T-cell (primary cell): ENCODE measurements around the gene TAF11. TPM values are rescaled to one million over a fixed set of nuclear protein-coding genes. Genes with fewer than 3 reads are reported as not detected.
"Not testable (repeated sequence)": the region's sequence is repeated elsewhere in the genome, so short reads cannot be mapped to it uniquely, and the experiment has no call there.

Experiments used
- ATAC-seq, 4 experiments: fragments of 200-7000 bp in 3 of 4; fragments of 150-1000 bp in 1 of 4; cut with Tn5 transposase; replicated peaks in 1 of 4; 1 replicate in 3 of 4; 2 replicates in 1 of 4; pipeline ENCODE4 v1.10.0; 2021; ENCODE audit warnings: moderate library complexity in 3 of 4, mild to moderate bottlenecking in 2 of 4, moderate number of reproducible peaks in 1 of 4
- CTCF ChIA-PET, 2 donors: fragments of 300-600 bp; sonication (Branson Sonifier 250); formaldehyde crosslinking; loops; one replicate each; lab custom pipeline; 2022; ENCODE audit warnings: antibody characterized with exemption in 2 of 2; lab: Charles Lee
- POLR2A ChIA-PET, 2 donors: fragments of 300-600 bp; sonication (Branson Sonifier 250); formaldehyde crosslinking; loops; one replicate each; lab custom pipeline; 2022; ENCODE audit warnings: antibody characterized with exemption in 2 of 2; lab: Charles Lee
- DNase-seq, 35 experiments: peaks; one replicate each; pipeline versions ENCODE4 v3.0.0 to v3.0.0-alpha.2; 2013 to 2023
- H3K27ac ChIP-seq: one replicate; pipeline ENCODE4 v1.5.1; 2013; ENCODE audit warnings: low read length
- H3K27me3 ChIP-seq, 2 experiments: replicated peaks in 1 of 2; 1 replicate in 1 of 2; 2 replicates in 1 of 2; pipeline versions ENCODE4 v1.6.1 to v1.7.0; 2013; ENCODE audit warnings: low read length in 1 of 2, mixed read lengths in 1 of 2; ENCODE audit not compliant: control insufficient read depth in 2 of 2, insufficient read depth in 2 of 2; ENCODE audit errors: extremely low read depth in 1 of 2
- H3K36me3 ChIP-seq, 2 donors: 1 replicate in 1 of 2; 2 replicates in 1 of 2; pipeline versions ENCODE4 v1.6.1 to v1.7.0; 2013; ENCODE audit warnings: low read length in 1 of 2; ENCODE audit not compliant: control insufficient read depth in 2 of 2, insufficient read depth in 1 of 2; ENCODE audit errors: extremely low read depth in 1 of 2
- H3K4me1 ChIP-seq, 2 experiments: 1 replicate in 1 of 2; 2 replicates in 1 of 2; pipeline versions ENCODE4 v1.6.1 to v1.7.0; 2013; ENCODE audit warnings: low read length in 2 of 2, mixed read lengths in 1 of 2; ENCODE audit not compliant: insufficient read depth in 2 of 2, control insufficient read depth in 1 of 2; ENCODE audit errors: extremely low read depth in 1 of 2
- H3K4me3 ChIP-seq, 2 donors: 1 replicate in 1 of 2; 2 replicates in 1 of 2; pipeline versions ENCODE4 v1.5.1 to v1.7.0; 2013; ENCODE audit warnings: mild to moderate bottlenecking in 2 of 2, low read length in 1 of 2, moderate library complexity in 1 of 2; ENCODE audit not compliant: control insufficient read depth in 1 of 2; ENCODE audit errors: extremely low read depth in 1 of 2
- H3K9me3 ChIP-seq: 2 replicates; pipeline ENCODE4 v1.7.0; 2013
- H3K27ac Mint-ChIP-seq, 2 donors: one replicate each; pipeline ENCODE4 v1.8.0; 2020 to 2021; ENCODE audit warnings: mild to moderate bottlenecking in 2 of 2, mixed read lengths in 2 of 2
- H3K27me3 Mint-ChIP-seq, 2 donors: one replicate each; pipeline ENCODE4 v1.8.0; 2021 to 2022; ENCODE audit warnings: mixed read lengths in 2 of 2
- H3K36me3 Mint-ChIP-seq: one replicate; pipeline ENCODE4 v1.8.0; 2021; ENCODE audit warnings: mixed read lengths
- H3K4me1 Mint-ChIP-seq, 3 donors: one replicate each; pipeline ENCODE4 v1.8.0; 2020 to 2022; ENCODE audit warnings: mixed read lengths in 3 of 3, mild to moderate bottlenecking in 1 of 3
- H3K4me3 Mint-ChIP-seq, 3 donors: one replicate each; pipeline ENCODE4 v1.8.0; 2020 to 2022; ENCODE audit warnings: mild to moderate bottlenecking in 3 of 3, mixed read lengths in 3 of 3, moderate library complexity in 3 of 3
- H3K9me3 Mint-ChIP-seq, 3 donors: one replicate each; pipeline ENCODE4 v1.8.0; 2020 to 2022; ENCODE audit warnings: mixed read lengths in 3 of 3
- WGBS: methylation state at CpG from one replicate; pipeline ENCODE4 v1.1.5; 2013; ENCODE audit warnings: missing lambda C conversion rate; ENCODE audit not compliant: insufficient coverage; 5-methylcytosine and 5-hydroxymethylcytosine counted together
- total RNA-seq, 35 experiments: library from RNA in 6 of 35; stranded (reverse) in 6 of 35; fragments of 120-200 nt in 1 of 35; gene quantifications; one replicate each; pipeline versions ENCODE4 v1.2.1 to v1.2.4 and lab custom pipeline; 2013 to 2026

TAF11 gene, protein sequence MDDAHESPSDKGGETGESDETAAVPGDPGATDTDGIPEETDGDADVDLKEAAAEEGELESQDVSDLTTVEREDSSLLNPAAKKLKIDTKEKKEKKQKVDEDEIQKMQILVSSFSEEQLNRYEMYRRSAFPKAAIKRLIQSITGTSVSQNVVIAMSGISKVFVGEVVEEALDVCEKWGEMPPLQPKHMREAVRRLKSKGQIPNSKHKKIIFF
- 10 to 100 TPM; 22.7 to 35.1 (median 25.7) TPM for total RNA-seq
- 30.3 TPM for total RNA-seq (2013)
- total RNA-seq (lab: John Stamatoyannopoulos, UW) = 43.4 to 101 (median 76.9) reads per million in 29 experiments

DNA sequence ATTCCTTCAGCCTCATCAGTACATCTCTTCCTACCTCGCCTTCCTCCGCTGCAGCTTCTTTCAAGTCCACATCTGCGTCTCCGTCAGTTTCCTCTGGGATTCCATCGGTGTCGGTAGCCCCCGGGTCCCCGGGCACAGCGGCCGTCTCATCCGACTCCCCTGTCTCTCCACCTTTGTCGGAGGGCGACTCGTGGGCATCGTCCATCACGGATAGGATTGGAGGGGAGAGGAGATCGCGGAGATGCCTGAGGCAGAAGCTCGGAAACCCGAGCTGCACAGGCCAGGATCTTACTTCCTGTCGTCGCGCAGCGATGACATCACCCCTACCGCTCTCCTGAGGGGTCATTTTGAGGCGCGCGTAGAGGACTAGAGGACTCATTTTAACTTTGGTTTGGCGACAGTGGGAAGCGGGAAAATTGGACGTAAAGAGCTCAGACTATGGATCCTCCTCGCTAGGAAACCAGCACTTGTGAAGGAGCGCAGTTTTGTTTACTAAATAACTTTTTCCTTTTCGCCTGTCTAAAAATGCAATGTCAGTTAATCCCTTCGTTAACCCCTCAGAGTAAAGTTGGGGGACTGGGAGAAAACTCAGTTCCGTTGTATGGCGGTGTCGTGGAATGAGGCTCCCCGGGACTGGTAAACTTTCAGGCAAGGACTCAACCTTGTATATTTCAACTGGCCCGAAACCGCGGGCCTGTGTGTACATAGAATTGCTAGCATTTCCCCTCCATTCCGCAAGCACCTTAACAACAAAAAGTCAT, at the start of gene TAF11:
Gene TAF11 (minus strand): TSS at position 290 of the 761 bp plus-strand sequence. CDS start 85 bp downstream, at position 205.
- Mint-ChIP-seq H3K9me3 (peaks cover 0 to 5% (median 0%) of the 10 kb centered on the region in 3 donors), H3K4me3 (peak within 1 kb of the TSS; percentile 98 to 100 (median 99)), H3K27ac (peak within 1 kb of the TSS; percentile 98 to 99), H3K4me1 (peaks cover 60 to 80% (median 64%) of the 10 kb centered on the region in 3 donors), H3K27me3 (no peaks in the 10 kb centered on the region), H3K36me3 (peaks cover 15% of the 10 kb centered on the region)
- Histone ChIP-seq H3K27me3 (no peaks in the 10 kb centered on the region), H3K9me3 (no peaks in the 10 kb centered on the region), H3K4me3 (peak within 1 kb of the TSS; percentile 79 to 95), H3K27ac (peak within 1 kb of the TSS; percentile 96), H3K36me3 (peaks cover 2 to 14% of the 10 kb centered on the region in 2 donors), H3K4me1 (peaks cover 8 to 29% of the 10 kb centered on the region in 2 experiments)
- ATAC-seq (peak; percentile 69 to 73 (median 72)), DNase-seq (peak; percentile 76 to 96 (median 89))
- WGBS = 0% methylated on average over 20 of the region's 43 CpGs
- ChIA-PET POLR2A (interaction anchor here (0.6 to 1.9 kb wide), 7 partner anchors 13 to 1916 kb away, joined by 3 to 5 read pairs (median 4); partner anchors contain the start of genes HMGA1 (in 1 of the 2) and SNRPC (in 1 of the 2)), CTCF (interaction anchor here in 1 of 2 donors (0.8 to 0.9 kb wide), 2 partner anchors 9 to 462 kb away, joined by 3 read pairs; partner anchors contain the start of gene RPS10)

DNA sequence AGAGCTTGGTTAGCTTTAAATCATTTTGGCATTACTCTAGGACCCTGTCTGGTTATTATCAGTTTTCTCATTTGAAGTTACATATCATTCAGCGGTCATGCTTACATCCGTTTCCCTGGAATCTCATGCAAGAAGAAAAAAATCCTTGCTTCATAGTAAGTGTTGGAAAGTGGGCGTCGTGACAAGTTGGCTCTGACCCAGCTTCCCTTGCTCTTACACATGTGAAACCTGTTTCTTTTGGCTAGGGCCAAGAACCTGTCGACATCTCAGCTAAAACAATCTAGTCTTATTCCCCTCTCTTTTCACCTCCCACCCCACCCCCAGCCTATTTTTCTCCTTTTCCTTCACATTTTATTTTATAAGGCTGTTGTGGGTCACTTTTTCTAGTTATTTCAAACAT, 46.7 kb upstream of the TAF11 start:
- Mint-ChIP-seq H3K4me3 (no peak overlapping the region), H3K36me3 (peaks cover 5% of the 10 kb centered on the region), H3K27me3 (no peaks in the 10 kb centered on the region), H3K4me1 (peaks cover 0 to 10% (median 6%) of the 10 kb centered on the region in 3 donors), H3K27ac (no peak overlapping the region), H3K9me3 (no peaks in the 10 kb centered on the region)
- Histone ChIP-seq H3K9me3 (no peaks in the 10 kb centered on the region), H3K36me3 (no peaks in the 10 kb centered on the region), H3K27me3 (no peaks in the 10 kb centered on the region), H3K27ac (no peak overlapping the region), H3K4me3 (no peak overlapping the region), H3K4me1 (no peaks in the 10 kb centered on the region)
- ChIA-PET CTCF (no interaction called here), POLR2A (no interaction called here)
- DNase-seq (no peak), ATAC-seq (no peak)
- WGBS = no CpG with 5 or more reads among the region's 5 CpGs

DNA sequence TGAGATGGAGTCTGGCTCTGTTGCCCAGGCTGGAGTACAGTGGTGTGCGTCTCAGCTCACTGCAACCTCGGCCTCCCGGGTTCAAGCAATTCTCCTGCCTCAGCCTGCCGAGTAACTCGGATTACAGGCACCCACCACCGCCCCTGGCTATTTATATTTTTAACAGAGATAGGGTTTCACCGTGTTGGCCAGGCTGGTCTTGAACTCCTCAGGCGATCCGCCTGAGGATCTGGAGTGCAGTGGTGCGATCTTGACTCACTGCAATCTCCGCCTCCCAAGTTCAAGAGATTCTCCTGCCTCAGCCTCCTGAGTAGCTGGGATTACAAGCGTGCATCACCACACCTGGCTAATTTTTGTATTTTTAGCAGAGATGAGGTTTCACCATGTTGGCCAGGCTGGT, 44.4 kb upstream of the TAF11 start:
- H3K4me3 ChIP-seq, H3K27me3 ChIP-seq, H3K4me1 ChIP-seq, H3K36me3 ChIP-seq, H3K4me3 Mint-ChIP-seq, ATAC-seq, POLR2A ChIA-PET, H3K9me3 ChIP-seq, H3K36me3 Mint-ChIP-seq, H3K9me3 Mint-ChIP-seq, H3K27me3 Mint-ChIP-seq, CTCF ChIA-PET, H3K27ac ChIP-seq, H3K27ac Mint-ChIP-seq, DNase-seq: not testable (repeated sequence)
- 98% methylated on average over 10 of the region's 12 CpGs for WGBS
- peaks cover 3 to 16% (median 8%) of the 10 kb centered on the region in 3 donors for H3K4me1 Mint-ChIP-seq

DNA sequence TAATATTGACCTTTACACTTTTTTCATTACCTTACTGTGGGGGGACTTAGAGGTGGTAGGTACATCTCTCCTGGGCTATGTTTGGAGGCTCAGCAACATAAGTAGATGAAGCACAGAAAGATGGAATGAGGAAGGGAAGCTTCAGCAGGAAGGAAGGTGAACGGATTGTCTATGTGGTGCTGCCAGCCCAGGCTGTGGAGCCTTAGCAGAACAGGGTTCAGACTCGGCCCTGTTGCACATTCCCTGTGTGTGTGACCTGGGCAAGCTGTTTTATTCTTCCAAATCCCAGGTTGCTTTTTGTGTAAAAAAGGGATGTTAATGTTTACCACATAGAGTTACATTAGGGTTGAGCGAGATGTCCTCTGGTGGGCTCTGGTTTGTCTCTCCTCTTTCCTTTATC, 42.4 kb upstream of the TAF11 start:
- Histone ChIP-seq H3K27me3 (no peaks in the 10 kb centered on the region), H3K4me1 (no peaks in the 10 kb centered on the region), H3K4me3 (no peak overlapping the region), H3K27ac (no peak overlapping the region), H3K9me3 (no peaks in the 10 kb centered on the region), H3K36me3 (no peaks in the 10 kb centered on the region)
- WGBS = 75% methylated on average over 1 of the region's 3 CpGs
- peaks cover 4 to 19% (median 6%) of the 10 kb centered on the region in 3 donors for H3K4me1 Mint-ChIP-seq
- H3K9me3 Mint-ChIP-seq = no peaks in the 10 kb centered on the region
- H3K4me3 Mint-ChIP-seq = no peak overlapping the region
- ChIA-PET CTCF (no interaction called here), POLR2A (interaction anchor here in 1 of 2 donors (0.6 kb wide), 1 partner anchor 124 kb away, joined by 3 read pairs; no protein-coding TSS in a partner anchor)
- H3K27me3 Mint-ChIP-seq = no peaks in the 10 kb centered on the region
- H3K36me3 Mint-ChIP-seq = peaks cover 5% of the 10 kb centered on the region
- ATAC-seq = no peak
- H3K27ac Mint-ChIP-seq = no peak overlapping the region
- DNase-seq = no peak

DNA sequence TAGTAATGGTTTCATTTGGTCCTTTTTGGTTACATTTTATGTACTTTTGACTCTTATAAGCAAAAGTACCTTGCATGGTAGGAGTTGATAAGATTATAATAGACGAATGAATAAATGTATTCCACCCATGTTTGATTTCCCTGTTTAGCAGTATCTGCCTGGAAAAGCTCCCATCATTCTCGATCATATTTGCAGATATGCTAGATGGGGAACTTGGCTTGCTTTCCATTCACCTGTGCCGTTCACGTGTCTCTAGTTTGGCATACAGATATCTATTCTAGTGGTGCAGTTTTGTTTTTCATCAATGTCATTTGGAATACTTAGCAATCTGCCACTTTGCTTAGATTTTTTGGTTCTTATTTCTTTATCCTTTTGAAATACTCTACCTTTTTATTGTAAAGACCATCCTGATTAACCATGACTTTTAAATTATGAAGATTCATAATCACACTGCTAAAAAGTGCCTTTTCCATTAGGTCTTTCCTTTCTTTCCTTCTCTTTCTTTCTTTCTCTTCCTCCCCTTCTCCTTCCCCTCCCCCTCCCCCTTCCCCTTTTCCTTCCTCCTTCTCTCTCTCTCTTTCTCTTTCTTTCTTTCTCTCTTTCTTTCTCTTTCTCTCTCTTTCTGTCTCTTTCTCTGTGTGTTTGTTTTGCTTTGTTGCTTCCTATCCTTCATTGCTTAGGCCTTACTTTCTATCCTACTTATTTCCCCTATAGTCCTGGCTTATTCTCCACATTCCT, 41.6 kb upstream of the TAF11 start:
- H3K27me3 ChIP-seq = no peaks in the 10 kb centered on the region
- peaks cover 5% of the 10 kb centered on the region for H3K36me3 Mint-ChIP-seq
- DNase-seq = no peak
- no peak overlapping the region for H3K4me3 ChIP-seq
- H3K27me3 Mint-ChIP-seq = no peaks in the 10 kb centered on the region
- no peak overlapping the region for H3K27ac Mint-ChIP-seq
- ATAC-seq = no peak
- no peaks in the 10 kb centered on the region for H3K4me1 ChIP-seq
- no peak overlapping the region for H3K27ac ChIP-seq
- no peaks in the 10 kb centered on the region for H3K9me3 ChIP-seq
- 67% methylated on average over 1 of the region's 4 CpGs for WGBS
- peaks cover 4 to 19% (median 6%) of the 10 kb centered on the region in 3 donors for H3K4me1 Mint-ChIP-seq
- no peaks in the 10 kb centered on the region for H3K9me3 Mint-ChIP-seq
- ChIA-PET CTCF (no interaction called here), POLR2A (interaction anchor here in 1 of 2 donors (0.6 kb wide), 2 partner anchors 12 to 123 kb away, joined by 3 read pairs; no protein-coding TSS in a partner anchor)
- no peak overlapping the region for H3K4me3 Mint-ChIP-seq
- H3K36me3 ChIP-seq = no peaks in the 10 kb centered on the region

DNA sequence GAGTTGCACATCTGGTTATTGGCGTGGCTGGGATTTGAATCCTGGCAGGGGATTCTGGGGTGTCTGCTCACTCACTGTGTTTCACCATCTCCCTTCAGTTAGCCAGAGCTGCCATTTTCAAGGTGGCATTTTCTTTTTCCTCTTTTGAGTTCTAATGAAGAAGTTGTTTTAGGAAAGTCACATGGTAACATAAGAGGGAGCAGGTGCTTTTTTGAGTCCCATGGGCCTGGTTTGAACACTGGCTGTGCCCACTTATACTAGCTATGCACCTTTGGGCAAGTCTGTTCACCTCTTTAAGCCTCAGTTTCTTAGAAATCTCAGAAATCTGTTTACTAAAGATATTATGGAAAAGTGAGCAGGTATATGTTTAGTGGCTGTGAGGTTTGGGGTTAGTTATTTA, 40.9 kb upstream of the TAF11 start:
- no peak for DNase-seq
- Histone ChIP-seq H3K4me3 (no peak overlapping the region), H3K36me3 (no peaks in the 10 kb centered on the region), H3K27me3 (no peaks in the 10 kb centered on the region), H3K9me3 (no peaks in the 10 kb centered on the region), H3K27ac (no peak overlapping the region), H3K4me1 (no peaks in the 10 kb centered on the region)
- Mint-ChIP-seq H3K27ac (no peak overlapping the region), H3K9me3 (no peaks in the 10 kb centered on the region), H3K4me3 (no peak overlapping the region), H3K36me3 (peaks cover 5% of the 10 kb centered on the region), H3K4me1 (peaks cover 4 to 19% (median 6%) of the 10 kb centered on the region in 3 donors), H3K27me3 (no peaks in the 10 kb centered on the region)
- no CpG with 5 or more reads among the region's 1 CpG for WGBS
- ChIA-PET CTCF (no interaction called here), POLR2A (no interaction called here)
- ATAC-seq = no peak
